ENCODE results near the gene CD9.

Gene CD9

DNA sequence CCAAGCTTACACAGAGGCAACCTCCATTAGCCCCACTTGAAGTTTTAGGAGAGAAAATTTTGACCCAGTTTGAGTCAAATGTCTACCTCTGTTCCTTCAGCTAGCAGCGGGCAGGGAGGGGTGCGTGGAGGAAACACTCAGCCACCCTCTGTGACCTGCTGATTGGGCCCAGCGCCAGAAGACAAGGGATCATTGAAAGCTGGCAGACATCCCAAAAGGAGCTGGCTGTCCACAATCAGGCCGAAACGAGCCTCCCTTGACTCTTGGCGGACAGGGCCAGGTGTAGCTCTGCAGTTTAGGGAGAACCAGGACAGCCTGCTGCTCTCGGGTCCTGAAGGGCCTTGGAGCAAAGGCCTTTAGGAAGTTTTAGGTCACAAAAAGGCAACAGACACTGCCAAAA lies 41.3 kb downstream of the CD9 start:
- DNase-seq (ENCODE audit: low read depth) = no peak

DNA sequence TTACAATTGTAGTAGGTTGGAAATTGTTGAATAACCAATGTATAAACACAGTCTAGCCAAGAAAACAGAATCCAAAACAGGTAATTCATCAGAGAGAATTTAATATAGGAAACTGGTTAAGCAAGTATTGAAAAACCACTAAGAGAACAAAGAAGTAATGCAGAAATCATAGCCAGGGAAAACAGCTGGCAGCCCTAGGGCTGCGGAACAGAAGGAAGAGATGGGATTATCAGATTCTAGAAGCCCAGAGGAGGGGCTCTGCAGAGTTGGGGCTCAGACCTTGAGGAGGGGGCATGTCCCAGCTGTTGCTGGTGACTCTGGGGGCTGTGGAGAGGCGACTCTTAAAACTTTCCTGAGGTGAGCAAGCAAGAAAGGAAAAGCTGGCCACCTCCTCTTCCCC lies 49.4 kb downstream of the CD9 start:
- no peak for DNase-seq (ENCODE audit: low read depth)

DNA sequence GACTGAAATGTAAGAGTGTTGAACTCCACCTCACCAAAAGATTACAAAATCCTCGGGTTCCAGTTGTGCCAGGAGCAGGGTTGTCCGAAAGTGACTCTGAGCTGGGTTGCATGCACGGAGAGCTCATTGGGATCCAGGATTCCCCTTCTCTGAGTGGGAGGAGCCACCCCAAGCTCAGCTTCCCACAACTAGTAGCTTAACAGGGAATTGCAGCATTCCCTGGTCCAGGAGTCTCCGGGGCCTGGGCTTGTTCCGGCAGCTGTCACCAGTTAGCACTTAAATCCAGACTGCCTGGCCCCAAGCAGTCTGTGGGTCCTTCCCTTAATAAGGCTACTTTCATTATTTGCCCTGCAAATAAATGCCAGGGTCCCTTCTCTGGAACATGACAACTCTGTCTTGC lies 50.1 kb downstream of the CD9 start:
- no peak for DNase-seq (ENCODE audit: low read depth)

DNA sequence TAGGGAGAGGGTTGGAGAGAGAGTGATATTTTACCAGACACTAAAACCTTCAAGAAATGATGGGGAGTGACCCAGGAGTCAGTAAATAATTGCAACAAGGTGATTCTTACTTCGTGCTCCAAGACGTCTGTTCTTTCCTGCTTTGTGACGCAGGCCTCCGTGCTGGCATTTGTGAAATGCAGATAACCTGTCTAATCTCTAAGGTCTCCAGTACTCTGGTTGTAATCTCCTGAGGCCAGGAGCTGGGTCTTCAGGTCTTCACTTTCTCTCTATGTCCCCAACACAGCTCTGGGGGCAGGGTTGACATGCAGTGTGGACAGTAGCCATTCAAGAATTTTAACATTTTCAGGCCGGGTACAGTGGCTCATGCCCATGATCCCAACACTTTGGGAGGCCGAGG lies 53.1 kb downstream of the CD9 start:
- DNase-seq (ENCODE audit: low read depth) = no peak

DNA sequence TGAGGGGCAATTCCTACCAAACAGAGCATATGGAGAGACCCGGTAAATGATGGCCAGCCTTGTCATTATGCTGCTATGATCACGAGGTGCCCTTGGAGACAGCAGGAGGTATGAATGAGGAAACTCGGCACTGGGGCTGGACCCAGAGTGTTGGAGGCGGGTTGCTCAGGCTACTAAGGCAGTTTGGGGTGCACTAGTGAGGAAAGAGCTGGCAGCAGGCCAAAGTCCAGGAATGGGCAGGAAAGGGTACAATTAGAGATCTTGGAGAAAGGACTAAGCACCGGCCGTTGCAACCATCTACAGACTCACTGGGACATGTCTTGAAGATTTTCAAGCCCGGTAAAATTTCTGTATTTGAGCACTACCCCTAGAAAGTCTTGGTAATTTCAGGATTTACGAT lies 54.3 kb downstream of the CD9 start:
- no peak for DNase-seq (ENCODE audit: low read depth)

DNA sequence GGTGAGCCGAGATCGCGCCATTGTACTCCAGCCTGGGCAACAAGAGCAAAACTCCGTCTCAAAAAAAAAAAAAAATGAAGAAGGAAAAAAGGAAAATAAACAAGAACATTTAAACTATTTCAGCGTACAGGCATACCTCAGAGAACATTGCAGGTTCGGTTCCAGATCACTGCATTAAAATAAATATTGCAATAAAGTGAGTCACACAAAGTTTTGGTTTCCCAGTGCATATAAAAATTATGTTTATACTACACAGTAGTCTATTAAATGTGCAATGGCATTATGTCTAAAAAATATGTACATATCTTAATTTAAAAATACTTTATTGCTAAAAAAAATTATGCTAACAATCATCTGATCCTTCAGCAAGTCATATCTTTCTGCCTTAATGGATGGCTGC lies 56.8 kb downstream of the CD9 start:
- DNase-seq (ENCODE audit: low read depth) = no peak

DNA sequence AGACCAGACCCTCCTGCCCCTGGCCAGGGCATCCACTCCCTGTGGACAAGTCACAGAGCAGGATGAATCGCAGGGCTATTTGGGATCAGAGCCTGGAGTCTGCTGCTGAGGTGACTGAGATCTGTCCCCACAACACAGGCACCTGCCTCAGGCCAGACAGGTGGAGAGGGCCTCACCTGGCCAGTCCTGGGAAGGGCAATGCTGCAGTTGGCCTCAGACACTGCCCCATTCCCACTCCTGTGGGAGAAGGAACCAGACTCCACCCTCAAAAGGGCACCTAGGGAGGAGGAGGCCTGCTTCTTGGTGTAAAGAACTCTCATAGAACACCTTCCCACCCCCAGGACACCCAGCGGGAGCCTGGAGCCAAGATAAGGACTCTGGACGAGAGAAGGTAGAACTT lies 62.0 kb downstream of the CD9 start:
- DNase-seq (ENCODE audit: low read depth) = no peak

DNA sequence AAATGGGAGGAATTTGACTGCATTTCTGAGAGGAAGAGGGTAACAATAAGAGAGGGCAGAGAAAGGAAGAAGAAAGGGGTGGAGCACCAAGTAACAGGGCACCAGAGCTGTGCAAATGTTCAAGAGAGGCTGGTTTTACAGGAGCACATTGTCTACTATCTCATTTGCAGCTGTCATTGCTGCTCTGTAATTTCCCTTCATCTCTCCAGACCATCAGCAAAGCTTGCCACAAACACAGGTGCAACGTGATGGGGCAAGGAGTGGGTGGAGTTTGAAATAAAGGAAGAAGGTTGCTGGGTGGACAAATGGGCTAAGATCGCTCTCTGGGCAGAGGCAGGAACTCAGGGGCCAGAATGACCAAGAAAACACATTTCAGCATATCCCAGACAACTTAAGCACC lies 62.4 kb downstream of the CD9 start:
- no peak for DNase-seq (ENCODE audit: low read depth)

DNA sequence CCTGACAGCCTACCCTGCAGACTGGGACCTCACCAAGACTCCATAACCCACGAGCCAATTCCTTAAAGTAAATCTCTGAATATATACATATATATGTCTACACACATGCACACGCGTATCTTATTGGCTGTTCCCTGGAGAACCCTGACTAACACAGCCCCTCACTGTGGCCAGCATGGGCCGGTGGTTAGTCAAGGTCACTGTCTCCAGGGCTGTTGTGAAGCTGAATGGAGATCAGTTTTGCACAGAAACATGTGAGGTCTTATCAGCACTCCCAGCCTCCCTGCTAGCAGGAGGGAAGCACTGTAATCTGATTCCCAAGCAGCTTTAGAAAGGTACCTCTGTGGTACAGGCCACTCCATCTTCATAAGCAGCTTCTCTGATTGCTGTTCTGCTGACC lies 63.7 kb downstream of the CD9 start:
- no peak for DNase-seq (ENCODE audit: low read depth)

DNA sequence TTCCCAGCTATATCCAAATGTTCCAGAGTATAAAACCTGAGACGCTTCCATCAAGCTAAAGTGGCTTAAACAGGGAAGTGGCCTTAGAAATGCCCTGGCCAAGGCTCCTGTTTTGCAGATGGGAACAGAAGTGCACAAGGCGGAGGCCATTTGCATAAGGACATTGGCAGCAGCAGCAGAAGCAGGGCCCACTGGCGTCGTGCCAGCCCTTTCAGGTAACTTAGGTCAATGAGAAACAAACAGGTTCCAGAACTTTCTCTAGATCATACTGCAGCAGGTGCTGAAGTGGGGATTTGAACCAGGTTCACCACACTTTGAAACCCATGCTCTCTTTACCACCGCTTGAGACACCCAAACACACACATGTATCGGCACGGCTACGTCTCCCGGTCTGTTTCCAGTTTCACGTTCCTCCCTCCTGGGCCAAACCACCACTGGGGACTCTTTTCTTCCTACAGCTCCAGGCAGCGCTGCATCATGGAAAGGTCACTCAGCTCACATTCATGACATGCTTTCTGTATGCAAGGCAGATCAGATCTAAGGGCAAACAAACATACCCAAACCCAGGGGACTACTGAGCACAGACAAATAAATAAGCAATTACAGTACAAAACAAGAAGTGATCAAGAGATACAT lies 64.3 kb downstream of the CD9 start:
- DNase-seq (ENCODE audit: low read depth) = no peak

DNA sequence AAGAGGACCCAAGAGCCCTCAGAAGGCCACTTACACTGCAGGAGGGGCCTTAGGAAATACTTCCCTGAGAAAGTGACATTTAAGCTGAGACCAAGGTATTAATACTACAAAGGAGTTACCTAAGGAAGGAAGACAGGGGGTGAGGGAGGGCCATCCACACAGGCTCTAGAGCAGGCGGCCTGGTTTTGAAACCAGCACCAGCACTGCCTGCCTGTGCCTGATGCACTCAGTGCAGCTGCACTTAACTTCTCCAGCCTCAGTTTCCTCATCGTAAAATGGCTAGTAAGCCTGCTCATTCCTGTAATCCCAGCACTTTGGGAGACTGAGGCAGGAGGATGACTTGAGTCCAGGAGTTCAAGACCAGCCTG lies 64.8 kb downstream of the CD9 start:
- no peak for DNase-seq (ENCODE audit: low read depth)

DNA sequence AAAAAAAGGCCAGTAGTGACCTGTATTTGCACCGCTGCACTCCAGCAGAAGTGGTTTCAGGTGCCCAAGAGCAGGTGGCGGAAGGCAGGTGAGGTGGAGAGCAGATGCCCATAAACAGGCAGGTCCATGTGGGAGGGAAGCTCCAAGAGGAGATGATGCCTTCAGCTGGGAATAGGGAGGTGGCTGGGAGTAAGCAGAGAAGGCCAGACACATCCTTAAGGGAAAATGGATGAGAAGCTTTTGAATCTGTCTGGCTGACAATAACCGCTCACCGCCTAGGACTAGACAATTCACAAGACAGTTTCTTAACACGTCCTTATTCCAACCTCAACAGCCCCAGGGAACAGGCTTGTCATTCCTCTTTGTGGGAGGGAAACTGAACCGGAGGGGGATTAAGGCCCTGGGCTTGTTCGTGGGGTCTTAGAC lies 66.4 kb downstream of the CD9 start:
- no peak for DNase-seq (ENCODE audit: low read depth)

DNA sequence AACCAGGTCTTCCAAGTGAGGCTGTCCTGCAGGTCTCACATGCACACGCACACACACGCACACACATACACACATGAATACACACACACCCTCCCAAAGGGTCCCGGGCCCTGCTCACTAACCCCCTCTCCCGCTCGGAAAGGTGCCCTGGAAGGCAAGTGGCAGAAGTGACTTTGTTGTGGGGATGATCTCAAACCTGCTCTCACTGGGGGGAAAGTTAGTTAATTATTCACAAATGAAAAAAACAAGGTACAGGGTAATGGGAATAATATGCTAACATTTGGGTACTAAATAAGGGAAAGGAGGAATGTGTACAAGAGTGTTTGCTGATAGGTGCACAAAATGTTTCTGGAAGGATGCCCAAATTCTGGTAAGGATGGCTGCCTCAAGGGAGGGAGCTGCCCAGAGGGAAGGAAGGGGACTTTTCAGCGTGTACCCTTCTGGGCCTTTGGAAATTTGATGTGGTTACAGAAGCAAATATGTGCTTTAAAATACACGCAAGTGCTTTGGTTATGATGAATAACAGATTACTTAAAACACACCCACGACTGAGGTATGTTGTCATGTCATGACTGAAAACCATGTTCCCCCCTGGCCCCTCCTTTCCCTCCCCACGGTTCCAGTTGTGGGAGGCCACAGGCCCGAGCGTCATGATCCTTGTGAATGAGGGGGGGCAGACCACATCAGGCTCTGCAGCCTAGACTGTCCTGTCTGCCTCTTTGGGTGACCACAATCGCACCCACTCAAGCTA lies 66.9 kb downstream of the CD9 start:
- no peak for DNase-seq (ENCODE audit: low read depth)

DNA sequence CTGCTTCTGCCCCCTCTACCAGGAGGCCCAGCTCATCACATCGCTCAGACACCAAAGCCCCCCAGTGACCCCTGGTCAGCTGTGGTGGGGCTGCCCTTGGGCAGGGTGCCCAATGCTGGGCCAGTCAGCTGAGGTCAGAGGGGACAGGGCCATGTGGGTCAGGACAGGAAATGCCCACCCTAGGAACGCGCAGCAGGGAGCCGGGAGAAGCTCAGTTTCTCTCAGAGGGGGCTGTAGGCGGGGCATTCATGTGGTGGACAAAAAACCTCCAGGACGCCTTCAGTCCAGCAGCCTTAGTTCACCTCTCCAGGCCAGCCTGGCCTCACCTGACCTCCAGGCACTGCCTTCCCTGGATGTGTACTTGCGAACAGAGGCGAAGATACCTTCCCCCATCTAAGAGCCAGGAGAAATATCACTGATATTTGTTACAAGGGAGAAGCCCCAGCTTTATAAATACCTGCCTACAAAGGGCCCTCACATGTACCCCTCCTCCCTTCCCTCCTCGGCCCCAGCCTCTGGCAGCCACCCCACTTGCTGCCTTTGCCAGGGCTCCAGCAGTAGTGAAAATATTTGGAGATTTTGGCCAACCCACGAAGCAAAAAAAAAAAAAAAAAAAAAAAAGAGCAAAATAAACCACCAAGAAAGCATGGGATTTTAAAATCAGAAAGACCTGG lies 68.4 kb downstream of the CD9 start:
- no peak for DNase-seq (ENCODE audit: low read depth)

DNA sequence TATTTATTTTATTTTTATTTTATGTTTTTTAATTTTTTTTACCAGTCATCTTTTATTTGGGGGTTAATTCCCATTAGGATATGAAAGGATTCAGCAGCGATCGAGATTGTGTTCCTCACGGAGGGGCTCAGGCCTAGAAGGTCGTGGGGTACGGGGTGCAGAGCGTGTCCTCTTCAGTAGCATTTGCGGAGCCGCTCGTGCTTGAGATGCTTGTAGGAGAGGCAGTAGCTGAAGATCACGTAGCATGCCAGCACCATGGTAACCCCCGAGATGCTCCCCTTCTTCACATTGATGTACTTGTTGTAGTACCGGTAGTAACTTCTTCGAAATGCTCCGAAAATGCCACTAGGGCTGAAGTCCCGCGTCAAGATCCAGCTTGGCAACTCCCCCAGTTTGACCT lies 69.8 kb downstream of the CD9 start:
- DNase-seq (ENCODE audit: low read depth) = no peak

DNA sequence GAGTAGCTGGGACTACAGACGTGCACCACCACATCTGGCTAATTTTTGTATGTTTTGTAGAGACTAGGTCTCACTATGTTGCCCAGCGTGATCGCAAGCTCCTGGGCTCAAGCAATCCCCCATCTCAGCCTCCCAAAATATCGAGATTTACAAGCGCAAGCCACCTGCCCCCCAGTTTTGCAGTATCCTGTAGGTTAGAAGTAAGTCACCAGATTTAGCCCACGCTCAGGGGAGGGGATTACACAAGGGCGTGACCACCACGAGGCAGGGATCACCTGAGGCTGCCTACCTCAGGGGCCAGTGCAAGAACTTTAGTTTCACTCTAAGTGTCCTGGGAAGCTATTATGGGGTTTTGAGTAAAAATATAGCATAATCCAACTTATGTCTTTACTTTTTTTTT lies 71.1 kb downstream of the CD9 start:
- DNase-seq (ENCODE audit: low read depth) = no peak

DNA sequence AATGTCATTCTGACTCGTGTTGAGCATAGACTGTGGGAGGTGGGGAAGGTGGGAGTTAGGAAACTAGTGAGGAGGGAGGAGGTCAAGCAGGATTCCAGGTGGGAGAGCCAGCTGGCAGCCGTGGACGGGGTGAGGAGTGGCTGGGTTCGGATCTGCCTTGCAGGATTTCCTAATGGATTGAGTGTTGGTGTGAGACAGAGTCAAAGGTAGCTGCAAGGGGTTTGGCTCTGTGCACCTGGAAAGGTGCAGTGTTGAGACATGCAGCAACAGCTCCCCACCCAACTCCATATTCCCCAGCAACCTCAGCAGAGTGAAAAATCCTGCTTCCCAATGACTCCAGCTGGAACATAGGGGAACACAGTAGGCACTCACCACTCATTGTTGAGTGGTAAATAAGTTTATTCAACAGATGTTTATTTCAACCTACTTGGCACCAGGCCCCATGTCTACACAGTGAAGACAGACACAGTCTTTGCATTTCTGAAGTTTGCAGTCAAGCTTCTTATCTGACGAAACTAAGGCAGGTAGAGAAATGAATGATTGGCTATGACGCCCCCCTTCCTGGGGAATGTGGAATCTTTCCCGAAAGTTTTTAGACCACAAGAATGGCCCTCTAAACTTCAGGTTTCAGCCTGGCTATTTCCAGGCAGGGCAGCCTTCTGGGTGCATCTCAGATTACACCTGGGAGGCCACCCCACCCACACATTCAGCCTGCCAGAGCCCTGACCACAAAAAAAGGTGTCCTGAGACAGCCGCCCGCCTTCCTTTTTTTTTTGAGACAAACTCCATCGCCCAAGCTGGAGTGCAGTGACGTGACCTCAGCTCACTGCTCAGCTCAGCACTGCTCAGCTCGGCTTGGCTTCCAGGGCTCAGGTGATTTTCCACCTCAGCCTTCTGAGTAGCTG lies 72.4 kb downstream of the CD9 start:
- DNase-seq (ENCODE audit: low read depth) = no peak

DNA sequence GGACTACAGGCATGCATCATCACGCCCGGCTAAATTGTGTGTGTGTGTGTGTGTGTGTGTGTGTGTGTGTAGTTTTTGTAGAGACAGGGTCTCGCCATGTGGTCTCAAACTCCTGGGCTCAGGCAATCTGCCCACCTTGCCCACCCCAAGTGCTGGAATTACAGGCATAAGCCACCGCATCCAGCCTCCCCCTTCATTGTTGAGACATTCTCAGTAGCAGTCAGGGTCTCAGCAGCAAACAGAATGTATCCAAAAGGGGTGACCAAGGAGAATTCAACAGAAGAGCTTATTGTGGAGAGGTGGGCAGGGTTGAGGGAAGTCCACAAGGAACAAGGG lies 73.0 kb downstream of the CD9 start:
- DNase-seq (ENCODE audit: low read depth) = no peak

DNA sequence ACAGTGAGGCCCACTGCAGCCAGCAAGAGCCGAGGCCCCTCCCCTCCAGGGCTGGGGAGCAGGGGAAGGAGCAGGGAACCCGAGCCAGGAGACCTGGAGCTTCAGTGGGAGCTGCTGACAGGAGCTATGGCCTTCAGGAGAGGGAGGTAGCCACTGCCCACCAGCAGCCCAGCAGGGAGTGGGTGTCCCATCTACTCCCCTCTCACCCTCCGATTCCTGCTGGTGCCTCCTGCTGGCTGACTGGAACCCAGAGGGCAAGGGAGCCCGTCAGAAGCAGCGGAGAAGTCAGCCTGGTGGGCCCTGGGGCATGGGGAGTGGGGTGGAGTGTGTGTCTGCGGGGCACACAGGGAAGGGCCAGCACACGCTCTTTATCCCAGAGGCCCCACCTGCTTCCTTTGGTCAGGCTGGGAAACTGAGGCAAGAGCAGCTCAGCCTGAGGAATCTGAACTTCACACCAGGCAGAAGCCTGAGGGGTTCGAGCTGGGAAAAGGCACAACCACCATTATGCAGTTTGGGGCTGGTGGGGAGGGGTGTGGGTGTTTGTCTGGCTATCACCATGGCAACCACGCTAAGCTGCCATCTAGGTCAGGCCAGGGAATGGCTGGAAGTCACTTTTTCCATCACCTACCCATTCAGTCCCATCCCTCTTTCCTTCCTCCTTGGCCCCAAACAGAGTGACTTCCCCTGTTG lies 73.5 kb downstream of the CD9 start:
- no peak for DNase-seq (ENCODE audit: low read depth)

DNA sequence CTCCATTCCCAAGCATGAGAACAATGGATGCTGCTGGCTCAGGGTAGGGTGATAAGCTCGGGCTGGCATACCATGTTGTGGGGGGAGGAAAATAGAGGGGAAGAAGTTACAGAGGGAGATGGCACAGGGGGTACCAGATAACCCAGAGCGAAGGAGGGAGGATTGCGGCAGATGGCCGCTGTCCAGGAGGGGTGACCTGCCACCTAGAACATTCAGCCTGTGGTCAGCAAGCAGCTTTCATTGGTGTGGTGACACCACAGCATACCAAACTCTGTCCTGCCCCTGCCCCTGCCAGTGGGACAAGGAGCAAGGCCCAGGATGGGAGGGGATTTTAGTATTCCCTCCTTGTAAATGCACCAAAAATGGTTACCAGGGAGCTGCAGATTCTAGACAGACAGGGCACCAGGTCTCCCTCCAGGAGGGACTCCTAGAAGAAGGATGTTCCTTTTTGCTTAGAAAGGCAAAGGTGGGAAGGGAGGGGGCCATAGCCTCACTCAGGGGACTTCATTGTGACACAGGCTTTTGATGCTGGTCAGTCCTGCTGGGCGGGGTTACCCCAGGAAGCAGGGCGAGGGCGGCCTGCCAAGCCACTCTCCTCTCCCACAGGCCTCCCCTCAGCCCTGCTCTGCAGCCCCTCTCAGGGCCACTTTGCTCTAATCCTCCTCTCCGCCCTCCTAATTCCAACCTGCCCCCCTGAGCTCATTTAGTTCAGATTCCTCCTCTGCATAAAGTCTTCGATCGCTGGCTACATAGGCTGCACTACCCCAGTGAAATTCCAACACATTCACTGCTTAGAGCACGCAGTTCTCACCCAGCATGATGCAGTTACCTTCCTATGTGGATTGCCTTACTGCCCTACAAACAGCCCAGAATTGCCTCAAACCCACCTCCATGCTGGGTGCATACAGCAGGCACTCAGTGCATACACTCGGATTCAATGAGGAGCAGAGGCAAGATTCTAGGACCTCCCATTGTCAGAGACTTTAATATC lies 74.3 kb downstream of the CD9 start:
- no peak for DNase-seq (ENCODE audit: low read depth)

Measured in stimulated activated CD8-positive, alpha-beta memory T cell treated with anti-CD3 and anti-CD28 coated beads, Interleukin-15, amount 100 ng/mL, for 1 hour (primary cell).